ENCODE results near the gene MPP3.

Gene MPP3

GRCh38 chr17:43831633-43832032, 1.3 kb downstream of the MPP3 start:
- DNase-seq: no peak

- no peak for DNase-seq
Measured at GRCh38 chr17:43830510-43831140, 2.3 kb downstream of the MPP3 start.

GRCh38 chr17:43829738-43830137, 3.2 kb downstream of the MPP3 start:
- no peak for DNase-seq

GRCh38 chr17:43827596-43827995, 5.3 kb downstream of the MPP3 start:
- DNase-seq: no peak

- DNase-seq: no peak
Measured at GRCh38 chr17:43826206-43826605, 6.7 kb downstream of the MPP3 start.

- DNase-seq: no peak
Measured at GRCh38 chr17:43825567-43825966, 7.4 kb downstream of the MPP3 start.

GRCh38 chr17:43823350-43824084, 9.4 kb downstream of the MPP3 start:
- DNase-seq: no peak

GRCh38 chr17:43822570-43823190, 10.3 kb downstream of the MPP3 start:
- no peak for DNase-seq

GRCh38 chr17:43820759-43821158, 12.2 kb downstream of the MPP3 start:
- no peak for DNase-seq

- DNase-seq: no peak
Measured at GRCh38 chr17:43818966-43819365, 14.0 kb downstream of the MPP3 start.

- no peak for DNase-seq
Measured at GRCh38 chr17:43817826-43818225, 15.1 kb downstream of the MPP3 start.

GRCh38 chr17:43816336-43817320, 16.3 kb downstream of the MPP3 start:
- DNase-seq: no peak

- DNase-seq: no peak
Measured at GRCh38 chr17:43814714-43815113, 18.2 kb downstream of the MPP3 start.

- no peak for DNase-seq
Measured at GRCh38 chr17:43814026-43814425, 18.9 kb downstream of the MPP3 start.

GRCh38 chr17:43813386-43813785, 19.6 kb downstream of the MPP3 start:
- no peak for DNase-seq

- DNase-seq: no peak
Measured at GRCh38 chr17:43812396-43813265, 20.3 kb downstream of the MPP3 start.

- no peak for DNase-seq
Measured at GRCh38 chr17:43810823-43811222, 22.1 kb downstream of the MPP3 start.

GRCh38 chr17:43810226-43810715, 22.7 kb downstream of the MPP3 start:
- DNase-seq: no peak

- DNase-seq: no peak
Measured at GRCh38 chr17:43809121-43809520, 23.8 kb downstream of the MPP3 start.

GRCh38 chr17:43808076-43808475, 24.9 kb downstream of the MPP3 start:
- DNase-seq: no peak

GRCh38 chr17:43805117-43805516, 27.8 kb downstream of the MPP3 start:
- no peak for DNase-seq

GRCh38 chr17:43803758-43804157, 29.2 kb downstream of the MPP3 start:
- no peak for DNase-seq

Measured in hematopoietic multipotent progenitor cell treated with erythropoietin and hydrocortisone succinate and interleukin-3 and kit ligand, for 6 days (in vitro differentiated cells).